ENCODE measurements around the gene TK2.

The TK2 gene

DNA sequence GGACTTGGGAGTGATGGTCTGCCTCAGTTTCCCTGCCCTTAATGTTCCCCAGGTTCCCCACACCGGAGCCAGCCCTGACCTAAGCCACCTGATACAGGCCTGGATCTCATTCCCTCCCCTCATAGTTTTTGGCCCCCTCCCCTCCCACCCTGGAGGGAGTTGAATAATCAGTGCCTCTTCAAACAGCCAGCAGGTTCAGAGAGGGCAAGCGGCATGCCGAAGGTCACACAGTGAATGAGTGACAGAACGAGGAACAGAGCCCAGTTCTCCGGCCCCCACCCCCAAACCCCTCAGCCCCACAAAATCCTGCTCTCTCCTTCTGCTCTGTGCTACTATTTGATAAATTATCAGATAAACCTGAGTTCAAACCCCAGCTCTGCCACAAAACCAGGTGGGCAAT, 91.6 kb downstream of the TK2 start:
- TF ChIP-seq, protein P1, sequence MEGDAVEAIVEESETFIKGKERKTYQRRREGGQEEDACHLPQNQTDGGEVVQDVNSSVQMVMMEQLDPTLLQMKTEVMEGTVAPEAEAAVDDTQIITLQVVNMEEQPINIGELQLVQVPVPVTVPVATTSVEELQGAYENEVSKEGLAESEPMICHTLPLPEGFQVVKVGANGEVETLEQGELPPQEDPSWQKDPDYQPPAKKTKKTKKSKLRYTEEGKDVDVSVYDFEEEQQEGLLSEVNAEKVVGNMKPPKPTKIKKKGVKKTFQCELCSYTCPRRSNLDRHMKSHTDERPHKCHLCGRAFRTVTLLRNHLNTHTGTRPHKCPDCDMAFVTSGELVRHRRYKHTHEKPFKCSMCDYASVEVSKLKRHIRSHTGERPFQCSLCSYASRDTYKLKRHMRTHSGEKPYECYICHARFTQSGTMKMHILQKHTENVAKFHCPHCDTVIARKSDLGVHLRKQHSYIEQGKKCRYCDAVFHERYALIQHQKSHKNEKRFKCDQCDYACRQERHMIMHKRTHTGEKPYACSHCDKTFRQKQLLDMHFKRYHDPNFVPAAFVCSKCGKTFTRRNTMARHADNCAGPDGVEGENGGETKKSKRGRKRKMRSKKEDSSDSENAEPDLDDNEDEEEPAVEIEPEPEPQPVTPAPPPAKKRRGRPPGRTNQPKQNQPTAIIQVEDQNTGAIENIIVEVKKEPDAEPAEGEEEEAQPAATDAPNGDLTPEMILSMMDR (IDR thresholded peaks at IDR 0.05; ENCODE audit: low read depth, low read length, poor library complexity, severe bottlenecking) = no peak
- H3K36me3 ChIP-seq (ENCODE audit: control insufficient read depth, low read length) = no peaks in the 10 kb centered on the region
- no peak overlapping the region for H3K27ac ChIP-seq (ENCODE audit: low read depth, low read length)
- no peaks in the 10 kb centered on the region for H4K20me1 ChIP-seq (ENCODE audit: control insufficient read depth, insufficient read depth, low read depth, low read length)
- H3F3A ChIP-seq (ENCODE audit: control insufficient read depth, insufficient read depth) = no peaks in the 10 kb centered on the region
- H3K9me2 ChIP-seq (replicated peaks; ENCODE audit: control insufficient read depth, low read length) = no peaks in the 10 kb centered on the region
- H3K27me3 ChIP-seq (ENCODE audit: control insufficient read depth, low read length) = peaks cover 12% of the 10 kb centered on the region
- H3K4me1 ChIP-seq (ENCODE audit: control insufficient read depth, low read length) = no peaks in the 10 kb centered on the region
- H3K4me3 ChIP-seq (ENCODE audit: low read length) = no peak overlapping the region
- H3K79me2 ChIP-seq (ENCODE audit: control insufficient read depth, low read length) = no peaks in the 10 kb centered on the region
- no peaks in the 10 kb centered on the region for H3K9me3 ChIP-seq (ENCODE audit: control insufficient read depth, insufficient read depth, low read length)
- no peak overlapping the region for H3K4me2 ChIP-seq (ENCODE audit: low read length)

All from DOHH2 (cell line).